Activated B cell treated with CpG ODN at 0.5 μM for 24 hours (primary cell): ENCODE results near the gene VOPP1. TPM values are rescaled to one million over a fixed set of nuclear protein-coding genes. Genes with fewer than 3 reads are reported as not detected.
"Not testable (repeated sequence)": the region's sequence is repeated elsewhere in the genome, so short reads cannot be mapped to it uniquely, and the experiment has no call there.

Experiments used
- ATAC-seq: fragments of 200-7000 bp; cut with Tn5 transposase; one replicate; pipeline ENCODE4 v1.10.0; 2021; ENCODE audit warnings: low read depth, mild to moderate bottlenecking, moderate library complexity
- CTCF ChIA-PET: fragments of 350-600 bp; sonication (Branson Sonifier 250); formaldehyde crosslinking; loops from one replicate; lab custom pipeline; 2021; ENCODE audit warnings: antibody characterized with exemption; lab: Charles Lee
- POLR2A ChIA-PET: fragments of 350-600 bp; sonication (Branson Sonifier 250); formaldehyde crosslinking; loops from one replicate; lab custom pipeline; 2021; ENCODE audit warnings: antibody characterized with exemption; lab: Charles Lee
- DNase-seq: peaks from one replicate; pipeline ENCODE4 v3.0.0; 2022
- H3K27ac Mint-ChIP-seq: one replicate; pipeline ENCODE4 v1.8.0; 2020; ENCODE audit warnings: mixed read lengths
- H3K27me3 Mint-ChIP-seq: one replicate; pipeline ENCODE4 v1.8.0; 2021; ENCODE audit warnings: mixed read lengths
- H3K36me3 Mint-ChIP-seq: one replicate; pipeline ENCODE4 v1.8.0; 2021; ENCODE audit warnings: low read depth, mixed read lengths
- H3K4me1 Mint-ChIP-seq: one replicate; pipeline ENCODE4 v1.8.0; 2021; ENCODE audit warnings: mixed read lengths
- H3K4me3 Mint-ChIP-seq: one replicate; pipeline ENCODE4 v1.8.0; 2020; ENCODE audit warnings: mild to moderate bottlenecking, mixed read lengths
- H3K9me3 Mint-ChIP-seq: one replicate; pipeline ENCODE4 v1.8.0; 2020; ENCODE audit warnings: mixed read lengths
- CTCF ChIP-seq: fragments of 200-600 bp; IDR thresholded peaks from one replicate; pipeline ENCODE4 v1.8.0; 2022; ENCODE audit warnings: antibody characterized with exemption, mild to moderate bottlenecking
- intact Hi-C: fragments of 100-400 bp; cut with micrococcal nuclease; formaldehyde crosslinking; loops from one replicate; pipeline ENCODE4 v1.15.1; 2024
- total RNA-seq: library from RNA; stranded (reverse); gene quantifications from 2 replicates; pipeline ENCODE4 v1.2.3, GENCODE V29; 2022

VOPP1 gene
- total RNA-seq, 1 donor from 2014 or later = 438 TPM

DNA sequence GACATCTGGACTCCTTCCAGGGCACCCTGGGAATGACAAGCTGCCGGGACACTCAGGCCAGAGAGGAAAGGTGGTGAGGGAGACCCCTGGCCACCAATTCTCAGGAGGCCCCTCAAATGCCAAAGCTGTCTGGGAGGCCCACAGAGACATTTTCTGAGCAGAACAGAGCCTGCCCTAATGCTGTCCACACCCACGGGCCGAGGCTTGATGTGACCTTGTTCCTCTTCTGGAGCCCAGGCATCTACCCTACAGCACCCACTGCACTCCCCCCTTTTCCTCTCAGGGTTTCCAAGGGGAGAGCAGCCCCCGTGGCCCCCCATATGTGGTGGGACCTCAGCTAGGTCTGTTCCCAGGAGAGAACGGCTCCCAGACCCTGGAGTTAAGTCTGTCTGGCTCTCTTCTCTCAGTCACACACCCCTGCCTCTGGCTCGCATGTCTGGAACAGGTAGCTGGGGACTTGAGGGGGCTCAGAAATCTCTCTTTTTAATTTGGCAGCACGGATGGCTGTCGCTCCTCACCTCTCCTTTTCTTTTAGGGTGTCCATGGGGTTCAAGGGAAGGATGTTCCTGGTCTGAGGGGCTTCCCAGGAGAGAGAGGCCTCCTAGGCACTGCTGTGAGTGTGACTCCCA lies 16.8 kb upstream of the VOPP1 start:
- intact Hi-C loops = loop anchor here (2.0 kb wide), 1 partner anchor 14 kb away; no protein-coding TSS in a partner anchor
- ChIA-PET POLR2A (interaction anchor here (1.6 kb wide), 1 partner anchor 15 kb away, joined by 6 read pairs; no protein-coding TSS in a partner anchor), CTCF (no interaction called here)
- TF ChIP-seq CTCF = no peak
- H3K27ac Mint-ChIP-seq = no peak overlapping the region
- H3K36me3 Mint-ChIP-seq = no peaks in the 10 kb centered on the region
- peaks cover 38% of the 10 kb centered on the region for H3K4me1 Mint-ChIP-seq
- DNase-seq = no peak
- no peak for ATAC-seq
- no peaks in the 10 kb centered on the region for H3K9me3 Mint-ChIP-seq
- H3K4me3 Mint-ChIP-seq = no peak overlapping the region
- H3K27me3 Mint-ChIP-seq = no peaks in the 10 kb centered on the region

- Mint-ChIP-seq H3K27me3 (no peaks in the 10 kb centered on the region), H3K4me3 (no peak overlapping the region), H3K27ac (no peak overlapping the region), H3K36me3 (no peaks in the 10 kb centered on the region), H3K9me3 (no peaks in the 10 kb centered on the region), H3K4me1 (peaks cover 34% of the 10 kb centered on the region)
- TF ChIP-seq CTCF = no peak
- intact Hi-C loops = loop anchor here (2.0 kb wide), 1 partner anchor 14 kb away; no protein-coding TSS in a partner anchor
- ChIA-PET CTCF (no interaction called here), POLR2A (interaction anchor here (1.6 kb wide), 1 partner anchor 14 kb away, joined by 6 read pairs; no protein-coding TSS in a partner anchor)
- DNase-seq (no peak), ATAC-seq (no peak)
Measured at GRCh38 chr7:55588379-55588699, 16.0 kb upstream of the VOPP1 start.

GRCh38 chr7:55587687-55588378 lies 15.5 kb upstream of the VOPP1 start:
- ATAC-seq = no peak
- no peaks in the 10 kb centered on the region for H3K36me3 Mint-ChIP-seq
- no peak for TF ChIP-seq CTCF
- H3K27me3 Mint-ChIP-seq = no peaks in the 10 kb centered on the region
- H3K4me1 Mint-ChIP-seq = peaks cover 34% of the 10 kb centered on the region
- H3K4me3 Mint-ChIP-seq = no peak overlapping the region
- intact Hi-C loops = loop anchor here (2.0 kb wide), 1 partner anchor 13 kb away; no protein-coding TSS in a partner anchor
- H3K27ac Mint-ChIP-seq = no peak overlapping the region
- H3K9me3 Mint-ChIP-seq = no peaks in the 10 kb centered on the region
- DNase-seq = no peak
- ChIA-PET POLR2A (interaction anchor here (1.6 kb wide), 1 partner anchor 14 kb away, joined by 6 read pairs; no protein-coding TSS in a partner anchor), CTCF (no interaction called here)

DNA sequence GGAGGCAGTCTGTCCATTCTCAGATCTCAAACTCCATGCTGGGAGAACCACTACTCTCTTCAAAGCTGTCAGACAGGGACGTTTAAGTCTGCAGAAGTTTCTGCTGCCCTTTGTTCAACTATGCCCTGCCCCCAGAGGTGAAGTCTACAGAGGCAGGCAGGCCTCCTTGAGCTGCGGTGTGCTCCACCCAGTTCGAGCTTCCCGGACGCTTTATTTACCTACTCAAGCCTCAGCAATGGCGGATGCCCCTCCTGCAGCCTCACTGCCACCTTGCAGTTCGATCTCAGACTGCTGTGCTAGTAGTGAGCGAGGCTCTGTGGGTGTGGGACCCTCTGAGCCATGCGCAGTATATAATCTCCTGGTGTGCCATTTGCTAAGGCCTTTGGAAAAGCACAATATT lies 10.4 kb upstream of the VOPP1 start:
- H3K36me3 Mint-ChIP-seq, H3K9me3 Mint-ChIP-seq, H3K27ac Mint-ChIP-seq, ATAC-seq, CTCF ChIA-PET, H3K4me1 Mint-ChIP-seq, DNase-seq, H3K27me3 Mint-ChIP-seq, H3K4me3 Mint-ChIP-seq, POLR2A ChIA-PET: not testable (repeated sequence)
- intact Hi-C loops = loop anchor here (5.0 kb wide), 1 partner anchor 135 kb away; no protein-coding TSS in a partner anchor

- no peak overlapping the region for H3K27ac Mint-ChIP-seq
- ATAC-seq (no peak), DNase-seq (no peak)
- no peaks in the 10 kb centered on the region for H3K36me3 Mint-ChIP-seq
- TF ChIP-seq CTCF = no peak
- intact Hi-C loops = no loop called here
- H3K4me1 Mint-ChIP-seq = peaks cover 20% of the 10 kb centered on the region
- no peaks in the 10 kb centered on the region for H3K9me3 Mint-ChIP-seq
- ChIA-PET POLR2A (no interaction called here), CTCF (no interaction called here)
- no peak overlapping the region for H3K4me3 Mint-ChIP-seq
- H3K27me3 Mint-ChIP-seq = no peaks in the 10 kb centered on the region
Measured at GRCh38 chr7:55576753-55577152, 4.5 kb upstream of the VOPP1 start.
